GM12801 (cell line): Measurements from ENCODE around the gene MBD5.

Experiments
- TF ChIP-seq, protein P1 (sequence below): IDR thresholded peaks from one replicate; pipeline ENCODE4 v1.5.1; 2011; ENCODE audit warnings: control low read depth; ENCODE audit not compliant: insufficient read length; ENCODE audit errors: extremely low read depth

Gene MBD5

GRCh38 chr2:148533685-148534084 lies 512.8 kb downstream of the MBD5 start:
- TF ChIP-seq, protein P1, sequence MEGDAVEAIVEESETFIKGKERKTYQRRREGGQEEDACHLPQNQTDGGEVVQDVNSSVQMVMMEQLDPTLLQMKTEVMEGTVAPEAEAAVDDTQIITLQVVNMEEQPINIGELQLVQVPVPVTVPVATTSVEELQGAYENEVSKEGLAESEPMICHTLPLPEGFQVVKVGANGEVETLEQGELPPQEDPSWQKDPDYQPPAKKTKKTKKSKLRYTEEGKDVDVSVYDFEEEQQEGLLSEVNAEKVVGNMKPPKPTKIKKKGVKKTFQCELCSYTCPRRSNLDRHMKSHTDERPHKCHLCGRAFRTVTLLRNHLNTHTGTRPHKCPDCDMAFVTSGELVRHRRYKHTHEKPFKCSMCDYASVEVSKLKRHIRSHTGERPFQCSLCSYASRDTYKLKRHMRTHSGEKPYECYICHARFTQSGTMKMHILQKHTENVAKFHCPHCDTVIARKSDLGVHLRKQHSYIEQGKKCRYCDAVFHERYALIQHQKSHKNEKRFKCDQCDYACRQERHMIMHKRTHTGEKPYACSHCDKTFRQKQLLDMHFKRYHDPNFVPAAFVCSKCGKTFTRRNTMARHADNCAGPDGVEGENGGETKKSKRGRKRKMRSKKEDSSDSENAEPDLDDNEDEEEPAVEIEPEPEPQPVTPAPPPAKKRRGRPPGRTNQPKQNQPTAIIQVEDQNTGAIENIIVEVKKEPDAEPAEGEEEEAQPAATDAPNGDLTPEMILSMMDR = no peak

- TF ChIP-seq, protein P1 = no peak
These were observed 513.7 kb downstream of the MBD5 start for GRCh38 chr2:148534416-148535204.

- TF ChIP-seq, protein P1 = no peak
These were observed 517.5 kb downstream of the MBD5 start for GRCh38 chr2:148538375-148538774.

DNA sequence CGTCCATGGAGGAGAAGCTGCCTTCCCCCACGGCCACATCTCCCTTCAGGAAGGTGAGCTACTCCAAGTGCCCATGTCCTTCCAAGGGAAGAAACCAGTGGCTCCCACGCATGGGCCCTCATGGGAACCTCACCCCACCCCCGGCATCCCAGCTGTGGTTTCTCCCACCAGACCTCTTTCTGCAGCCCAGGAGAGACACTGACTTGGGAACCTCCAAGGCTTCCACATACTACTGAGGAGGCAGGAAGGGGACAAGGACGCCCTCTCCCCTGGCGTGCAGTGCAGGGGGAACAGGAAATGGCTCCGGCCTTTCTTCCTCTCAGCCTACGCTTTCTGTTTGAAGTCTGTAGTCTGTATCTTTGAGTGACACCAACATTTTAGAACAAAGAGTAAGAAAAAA lies 519.1 kb downstream of the MBD5 start:
- TF ChIP-seq, protein P1 = no peak

DNA sequence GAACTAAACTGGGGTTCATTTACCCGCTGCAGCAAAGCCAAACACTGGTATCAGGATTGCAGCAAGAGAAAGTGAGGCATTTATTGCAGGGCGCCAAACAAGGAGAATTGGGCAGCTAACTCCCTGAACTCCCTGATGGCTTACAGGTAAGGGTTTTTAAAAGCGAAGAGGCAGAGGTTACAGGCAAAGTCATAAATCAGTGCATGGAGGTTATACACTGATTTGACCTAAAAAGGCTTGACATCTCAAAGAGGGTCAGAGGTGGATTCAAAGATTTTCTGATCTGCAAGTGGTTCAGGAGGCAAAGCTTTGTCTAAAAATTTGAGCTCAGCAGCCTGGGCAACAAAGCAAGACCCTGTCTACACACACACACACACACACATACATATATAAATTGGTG lies 520.9 kb downstream of the MBD5 start:
- TF ChIP-seq, protein P1 = no peak

DNA sequence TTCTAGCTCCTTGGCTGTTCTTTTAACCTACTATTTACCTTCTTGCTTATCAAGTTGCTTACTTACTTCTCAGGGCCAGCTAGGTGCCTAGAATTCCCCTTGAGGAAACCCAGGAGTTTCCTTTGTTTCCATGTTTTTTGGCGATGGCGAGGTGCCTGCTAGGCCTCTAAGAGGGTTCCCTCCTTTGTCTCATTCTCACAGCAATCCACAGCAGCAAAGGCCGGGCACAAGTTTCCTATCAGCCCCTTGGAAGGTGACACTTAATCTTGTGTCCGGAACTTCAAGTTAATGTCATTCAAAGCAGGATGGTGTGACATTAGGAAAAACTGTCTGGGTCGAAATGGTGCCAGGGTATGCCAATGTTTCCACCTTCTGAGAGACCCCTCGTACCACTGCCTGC lies 521.7 kb downstream of the MBD5 start:
- TF ChIP-seq, protein P1 = no peak

DNA sequence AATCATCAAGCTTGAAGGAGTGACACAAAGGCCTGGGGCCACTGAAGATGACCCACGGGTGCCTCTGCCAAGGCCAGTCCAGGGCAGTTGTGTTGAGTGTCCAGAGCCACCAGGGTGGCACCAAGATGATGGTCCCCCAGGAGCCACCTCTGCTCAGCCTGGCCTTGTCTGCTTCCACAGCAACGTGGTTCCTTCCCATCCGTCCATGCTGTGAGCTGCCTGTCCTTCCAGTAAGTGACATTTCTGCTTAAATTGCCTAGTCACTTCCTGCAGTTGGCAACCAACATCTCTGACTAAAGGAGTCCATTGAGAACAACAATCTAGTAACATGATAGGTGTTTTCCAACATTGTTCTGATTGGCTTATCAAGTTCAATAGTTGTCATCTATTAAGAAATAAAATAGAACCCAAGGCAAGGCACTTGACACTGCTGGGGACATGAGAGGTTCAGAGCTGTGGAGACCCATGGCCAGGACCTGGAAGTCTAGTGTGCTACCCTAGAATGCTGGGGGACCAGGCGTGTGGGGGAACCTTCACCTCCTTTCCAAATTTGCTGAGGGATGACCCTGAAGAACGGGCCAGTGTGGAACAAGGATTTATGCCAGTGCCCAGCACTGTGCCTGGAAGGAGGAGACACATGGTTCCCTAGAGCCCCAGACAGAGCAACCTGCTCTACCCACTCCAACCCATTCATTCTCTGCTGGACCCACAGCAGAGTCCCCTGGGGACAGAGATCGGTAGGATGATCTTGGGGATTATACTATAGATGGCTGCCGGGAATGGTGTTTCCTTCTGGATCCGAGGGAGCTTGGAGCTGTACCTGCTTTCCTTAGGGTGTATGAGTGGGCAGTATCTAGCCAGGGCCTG lies 524.7 kb downstream of the MBD5 start:
- TF ChIP-seq, protein P1 = no peak
